ENCODE results near the gene MEP1B.

MEP1B gene

GRCh38 chr18:32208023-32208422, 18.2 kb downstream of the MEP1B start:
- POLR2A ChIA-PET, result no interaction called here
- no peak for TF ChIP-seq FOXA1 (IDR thresholded peaks at IDR 0.05)
- no peak for TF ChIP-seq BHLHE40 (IDR thresholded peaks at IDR 0.05; ENCODE audit: borderline replicate concordance)
- TF ChIP-seq L3MBTL2 (conservative IDR thresholded peaks at IDR 0.05), result no peak
- TF ChIP-seq SUZ12 (IDR thresholded peaks at IDR 0.05), result no peak
- TF ChIP-seq ARNT (IDR thresholded peaks at IDR 0.05), result no peak
- no peak for TF ChIP-seq CTBP1 (IDR thresholded peaks at IDR 0.05; ENCODE audit: borderline replicate concordance)
- TF ChIP-seq ELF4 (IDR thresholded peaks at IDR 0.05), result no peak
- TF ChIP-seq FOXK2 (IDR thresholded peaks at IDR 0.05), result no peak
- TF ChIP-seq ZNF384 (IDR thresholded peaks at IDR 0.05), result no peak
- no peak for TF ChIP-seq NFRKB (IDR thresholded peaks at IDR 0.05)
- TF ChIP-seq LEF1 (IDR thresholded peaks at IDR 0.05; ENCODE audit: borderline replicate concordance), result no peak
- TF ChIP-seq SP1 (IDR thresholded peaks at IDR 0.05), result no peak
- TF ChIP-seq FOXM1 (IDR thresholded peaks at IDR 0.05; ENCODE audit: borderline replicate concordance), result no peak
- no peak for TF ChIP-seq TARDBP (IDR thresholded peaks at IDR 0.05)
- no peak for TF ChIP-seq PKNOX1 (IDR thresholded peaks at IDR 0.05)
- TF ChIP-seq HDGF (IDR thresholded peaks at IDR 0.05; ENCODE audit: borderline replicate concordance), result no peak
- CTCF ChIA-PET, result no interaction called here
- no peak for DNase-seq (ENCODE audit: extremely low spot score)

GRCh38 chr18:32208577-32208976, 18.7 kb downstream of the MEP1B start:
- TF ChIP-seq L3MBTL2 (conservative IDR thresholded peaks at IDR 0.05) (no peak), ELF4 (IDR thresholded peaks at IDR 0.05) (no peak), TARDBP (IDR thresholded peaks at IDR 0.05) (no peak), HDGF (IDR thresholded peaks at IDR 0.05; ENCODE audit: borderline replicate concordance) (no peak), NFRKB (IDR thresholded peaks at IDR 0.05) (no peak), FOXK2 (IDR thresholded peaks at IDR 0.05) (no peak)
- ChIA-PET CTCF (interaction anchor here (1.4 kb wide), 1 partner anchor 11 kb away, joined by 3 read pairs; no protein-coding TSS in a partner anchor), POLR2A (no interaction called here)
- no peak for DNase-seq (ENCODE audit: extremely low spot score)

- no peak for TF ChIP-seq SP1 (IDR thresholded peaks at IDR 0.05)
- no peak for TF ChIP-seq CTBP1 (IDR thresholded peaks at IDR 0.05; ENCODE audit: borderline replicate concordance)
- TF ChIP-seq NFRKB (IDR thresholded peaks at IDR 0.05), result no peak
- TF ChIP-seq FOXM1 (IDR thresholded peaks at IDR 0.05; ENCODE audit: borderline replicate concordance), result no peak
- TF ChIP-seq PKNOX1 (IDR thresholded peaks at IDR 0.05), result no peak
- TF ChIP-seq TARDBP (IDR thresholded peaks at IDR 0.05), result no peak
- no peak for TF ChIP-seq FOXK2 (IDR thresholded peaks at IDR 0.05)
- no peak for TF ChIP-seq ELF4 (IDR thresholded peaks at IDR 0.05)
- no peak for TF ChIP-seq LEF1 (IDR thresholded peaks at IDR 0.05; ENCODE audit: borderline replicate concordance)
- TF ChIP-seq HDGF (IDR thresholded peaks at IDR 0.05; ENCODE audit: borderline replicate concordance), result no peak
- no peak for TF ChIP-seq BHLHE40 (IDR thresholded peaks at IDR 0.05; ENCODE audit: borderline replicate concordance)
- no peak for TF ChIP-seq SUZ12 (IDR thresholded peaks at IDR 0.05)
- no peak for TF ChIP-seq FOXA1 (IDR thresholded peaks at IDR 0.05)
- ChIA-PET POLR2A (interaction anchor here (1.6 kb wide), 1 partner anchor 12 kb away, joined by 3 read pairs; no protein-coding TSS in a partner anchor), CTCF (interaction anchor here (0.8 to 1.4 kb wide), 2 partner anchors 9 to 10 kb away, joined by 3 to 4 read pairs; no protein-coding TSS in a partner anchor)
- DNase-seq (ENCODE audit: extremely low spot score), result no peak
Measured at GRCh38 chr18:32209685-32210445, 20.0 kb downstream of the MEP1B start.

GRCh38 chr18:32213693-32214092, 23.9 kb downstream of the MEP1B start:
- POLR2A ChIA-PET, result no interaction called here
- CTCF ChIA-PET, result no interaction called here
- no peak for DNase-seq (ENCODE audit: extremely low spot score)

GRCh38 chr18:32216390-32216789, 26.6 kb downstream of the MEP1B start:
- DNase-seq (ENCODE audit: extremely low spot score), result no peak
- POLR2A ChIA-PET, result no interaction called here
- TF ChIP-seq NFRKB (IDR thresholded peaks at IDR 0.05), result no peak
- TF ChIP-seq L3MBTL2 (conservative IDR thresholded peaks at IDR 0.05), result no peak
- no peak for TF ChIP-seq SUZ12 (IDR thresholded peaks at IDR 0.05)
- no peak for TF ChIP-seq TARDBP (IDR thresholded peaks at IDR 0.05)
- TF ChIP-seq FOXA1 (IDR thresholded peaks at IDR 0.05), result no peak
- TF ChIP-seq HDGF (IDR thresholded peaks at IDR 0.05; ENCODE audit: borderline replicate concordance), result no peak
- TF ChIP-seq FOXM1 (IDR thresholded peaks at IDR 0.05; ENCODE audit: borderline replicate concordance), result no peak
- TF ChIP-seq FOXK2 (IDR thresholded peaks at IDR 0.05), result no peak
- no peak for TF ChIP-seq ELF4 (IDR thresholded peaks at IDR 0.05)
- TF ChIP-seq SP1 (IDR thresholded peaks at IDR 0.05), result no peak
- no peak for TF ChIP-seq ZNF384 (IDR thresholded peaks at IDR 0.05)
- TF ChIP-seq ARNT (IDR thresholded peaks at IDR 0.05), result no peak
- no peak for TF ChIP-seq BHLHE40 (IDR thresholded peaks at IDR 0.05; ENCODE audit: borderline replicate concordance)
- CTCF ChIA-PET, result no interaction called here

More at GRCh38 chr18:32213693-32214092, 23.9 kb downstream of the MEP1B start:
- TF ChIP-seq ZNF384 (IDR thresholded peaks at IDR 0.05) (no peak), CTBP1 (IDR thresholded peaks at IDR 0.05; ENCODE audit: borderline replicate concordance) (no peak), ELF4 (IDR thresholded peaks at IDR 0.05) (no peak), TARDBP (IDR thresholded peaks at IDR 0.05) (no peak), PKNOX1 (IDR thresholded peaks at IDR 0.05) (no peak), FOXK2 (IDR thresholded peaks at IDR 0.05) (no peak), L3MBTL2 (conservative IDR thresholded peaks at IDR 0.05) (no peak), ARNT (IDR thresholded peaks at IDR 0.05) (no peak), SP1 (IDR thresholded peaks at IDR 0.05) (no peak), FOXA1 (IDR thresholded peaks at IDR 0.05) (no peak), LEF1 (IDR thresholded peaks at IDR 0.05; ENCODE audit: borderline replicate concordance) (no peak), HDGF (IDR thresholded peaks at IDR 0.05; ENCODE audit: borderline replicate concordance) (no peak), BHLHE40 (IDR thresholded peaks at IDR 0.05; ENCODE audit: borderline replicate concordance) (no peak), NFRKB (IDR thresholded peaks at IDR 0.05) (no peak), SUZ12 (IDR thresholded peaks at IDR 0.05) (no peak), FOXM1 (IDR thresholded peaks at IDR 0.05; ENCODE audit: borderline replicate concordance) (no peak)
